GM12891 (cell line): ENCODE results near the gene AGA.

Experiments
- POLR2A ChIP-seq: IDR thresholded peaks from 2 replicates; pipeline ENCODE4 v1.6.1; 2011; ENCODE audit warnings: low read depth, low read length, control low read depth
- POLR2AphosphoS5 ChIP-seq: IDR thresholded peaks from 2 replicates; pipeline ENCODE4 v1.6.1; 2011; ENCODE audit warnings: low read depth, low read length, control low read depth
- TAF1 ChIP-seq: IDR thresholded peaks from 2 replicates; pipeline ENCODE4 v1.6.1; 2011; ENCODE audit warnings: low read depth, low read length, control low read depth

- TF ChIP-seq TAF1 (no peak), POLR2A (no peak), POLR2AphosphoS5 (no peak)
These were observed 29.2 kb downstream of the AGA start for GRCh38 chr4:177413076-177413475.
